WTC11 (cell line): ENCODE results near the gene IGSF5.
"Not testable (repeated sequence)": the region's sequence is repeated elsewhere in the genome, so short reads cannot be mapped to it uniquely, and the experiment has no call there.

ENCODE experiments used
- CBFB ChIP-seq: sonication (generic); formaldehyde crosslinking; IDR thresholded peaks from 2 replicates; pipeline ENCODE4 v1.8.1; 2022; ENCODE audit warnings: mild to moderate bottlenecking, low read depth, missing genetic modification reagents
- IRF2 ChIP-seq: sonication (generic); formaldehyde crosslinking; IDR thresholded peaks from 2 replicates; pipeline ENCODE4 v1.8.0; 2022; ENCODE audit warnings: low read depth, missing genetic modification reagents, borderline replicate concordance
- NFYB ChIP-seq: sonication (generic); formaldehyde crosslinking; conservative IDR thresholded peaks from 2 replicates; pipeline ENCODE4 v1.8.0; 2022; ENCODE audit warnings: low read depth, missing genetic modification reagents
- TF ChIP-seq, protein P1 (sequence below): fragments of 200-600 bp; IDR thresholded peaks from 2 replicates; pipeline ENCODE4 v1.8.0; 2022; ENCODE audit warnings: antibody characterized with exemption

DNA sequence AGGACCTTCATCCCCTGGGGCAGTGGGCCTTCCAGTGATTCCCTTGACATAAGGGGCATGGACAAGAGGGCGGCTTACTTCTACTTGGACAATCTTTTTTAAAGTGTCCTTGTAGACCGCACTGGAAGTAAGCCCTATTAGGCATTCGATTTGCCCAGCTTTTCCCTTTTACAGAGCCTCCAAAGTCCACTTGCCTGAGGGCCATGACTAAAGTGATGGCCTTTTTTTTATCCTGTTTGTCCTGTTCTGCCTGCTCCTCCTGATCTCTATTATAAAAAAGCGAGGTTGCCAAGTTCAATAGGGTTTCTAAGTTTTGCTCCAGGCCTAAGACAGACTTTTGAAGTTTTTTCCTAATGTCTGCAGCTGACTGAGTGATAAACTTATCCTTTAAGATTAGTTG lies 2.4 kb upstream of the IGSF5 start:
- not testable (repeated sequence) for TF ChIP-seq NFYB; IRF2 (CRISPR knock-in tag); CBFB (CRISPR knock-in tag)
- TF ChIP-seq, protein P1, sequence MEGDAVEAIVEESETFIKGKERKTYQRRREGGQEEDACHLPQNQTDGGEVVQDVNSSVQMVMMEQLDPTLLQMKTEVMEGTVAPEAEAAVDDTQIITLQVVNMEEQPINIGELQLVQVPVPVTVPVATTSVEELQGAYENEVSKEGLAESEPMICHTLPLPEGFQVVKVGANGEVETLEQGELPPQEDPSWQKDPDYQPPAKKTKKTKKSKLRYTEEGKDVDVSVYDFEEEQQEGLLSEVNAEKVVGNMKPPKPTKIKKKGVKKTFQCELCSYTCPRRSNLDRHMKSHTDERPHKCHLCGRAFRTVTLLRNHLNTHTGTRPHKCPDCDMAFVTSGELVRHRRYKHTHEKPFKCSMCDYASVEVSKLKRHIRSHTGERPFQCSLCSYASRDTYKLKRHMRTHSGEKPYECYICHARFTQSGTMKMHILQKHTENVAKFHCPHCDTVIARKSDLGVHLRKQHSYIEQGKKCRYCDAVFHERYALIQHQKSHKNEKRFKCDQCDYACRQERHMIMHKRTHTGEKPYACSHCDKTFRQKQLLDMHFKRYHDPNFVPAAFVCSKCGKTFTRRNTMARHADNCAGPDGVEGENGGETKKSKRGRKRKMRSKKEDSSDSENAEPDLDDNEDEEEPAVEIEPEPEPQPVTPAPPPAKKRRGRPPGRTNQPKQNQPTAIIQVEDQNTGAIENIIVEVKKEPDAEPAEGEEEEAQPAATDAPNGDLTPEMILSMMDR: not testable (repeated sequence)
